ENCODE data around the gene TRAPPC5.

The TRAPPC5 gene

DNA sequence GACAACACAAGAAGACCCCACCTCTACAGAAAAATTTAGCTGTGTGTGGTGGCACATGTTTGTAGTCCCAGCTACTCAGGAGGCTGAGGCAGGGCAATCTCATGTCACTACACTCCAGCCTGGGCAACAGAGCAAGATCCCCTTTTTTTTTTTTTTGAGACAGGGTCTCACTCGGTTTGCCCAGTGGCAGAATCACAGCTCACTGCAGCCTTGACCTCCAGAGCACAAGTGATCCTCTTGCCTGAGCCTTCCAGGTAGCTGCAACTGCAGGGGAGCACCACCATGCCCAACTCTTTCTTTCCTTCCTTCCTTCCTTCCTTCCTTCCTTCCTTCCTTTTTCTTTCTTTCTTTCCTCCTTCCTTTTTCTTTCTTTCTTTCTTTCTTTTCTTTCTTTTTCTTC is 55.5 kb downstream of the TRAPPC5 start:
- peak; percentile 9 for FAIRE-seq
- TF ChIP-seq TAF1 (IDR thresholded peaks at IDR 0.05; ENCODE audit: low read depth, low read length) (no peak), SPI1 (IDR thresholded peaks at IDR 0.05; ENCODE audit: low read depth, low read length) (no peak)

DNA sequence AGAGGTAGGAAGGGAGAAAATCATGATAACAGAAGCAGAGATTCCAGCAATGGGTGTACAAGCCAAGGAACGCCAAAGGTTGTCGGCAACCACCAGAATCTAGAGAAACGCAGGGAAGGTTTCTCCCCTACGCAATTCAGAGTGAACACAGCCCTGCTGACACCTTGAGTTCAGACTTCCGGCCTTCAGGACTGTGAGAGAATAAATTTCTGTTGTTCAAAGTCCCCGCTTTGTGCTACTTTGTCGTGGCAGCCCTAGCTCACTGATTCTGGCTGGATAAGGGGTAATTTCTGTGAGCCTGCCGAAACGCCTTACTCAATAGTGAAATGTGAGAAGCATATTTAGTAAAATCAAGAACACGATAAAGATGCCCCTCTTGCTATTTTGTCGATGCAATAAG is 56.6 kb downstream of the TRAPPC5 start:
- no peak for TF ChIP-seq POLR2A (IDR thresholded peaks at IDR 0.05; ENCODE audit: low read depth, low read length)
- TF ChIP-seq POLR2AphosphoS5 (IDR thresholded peaks at IDR 0.05; ENCODE audit: low read depth, low read length) = no peak
- TF ChIP-seq PAX5 (IDR thresholded peaks at IDR 0.05; ENCODE audit: insufficient read depth, low read length, severe bottlenecking) = no peak
- no peak for TF ChIP-seq SPI1 (IDR thresholded peaks at IDR 0.05; ENCODE audit: low read depth, low read length)
- TF ChIP-seq TAF1 (IDR thresholded peaks at IDR 0.05; ENCODE audit: low read depth, low read length) = no peak
- no peak for TF ChIP-seq POU2F2 (IDR thresholded peaks at IDR 0.05; ENCODE audit: low read depth, low read length)
- FAIRE-seq = no peak
- DNase-seq (ENCODE audit: insufficient read length, low spot score) = no peak

More for the DNA sequence above, 55.5 kb downstream of the TRAPPC5 start:
- DNase-seq (ENCODE audit: insufficient read length, low spot score) = no peak

Measured in GM12891 (cell line).